K562 (cell line): Measurements from ENCODE around the gene PRPSAP1. TPM values are rescaled to one million over a fixed set of nuclear protein-coding genes. Genes with fewer than 3 reads are reported as not detected.

Experiments
- CAMTA2 ChIP-seq: fragments of 250-450 bp; sonication (Bioruptor Pico); conservative IDR thresholded peaks from 2 replicates; pipeline ENCODE4 v1.5.1; 2022
- CBX1 ChIP-seq: sonication (generic); IDR thresholded peaks from 2 replicates; pipeline ENCODE4 v1.6.1; 2016; ENCODE audit warnings: antibody characterized with exemption, low read depth, mild to moderate bottlenecking
- CBX2 ChIP-seq: fragments of 200-600 bp; sonication (generic); IDR thresholded peaks from one replicate; pipeline ENCODE4 v1.6.1; 2012; ENCODE audit warnings: mild to moderate bottlenecking, low read length, inconsistent platforms; ENCODE audit not compliant: insufficient read depth, poor library complexity, severe bottlenecking
- CBX3 ChIP-seq, 2 experiments: IDR thresholded peaks; 1 replicate in 1 of 2; 2 replicates in 1 of 2; pipeline ENCODE4 v1.6.1; 2012; ENCODE audit warnings: inconsistent platforms in 2 of 2, low read length in 2 of 2, borderline replicate concordance in 1 of 2, control low read depth in 1 of 2
- DACH1 ChIP-seq: fragments of 450-650 bp; IDR thresholded peaks from 2 replicates; pipeline ENCODE4 v1.6.1; 2018; ENCODE audit not compliant: partially characterized antibody
- ELF2 ChIP-seq: fragments of 250-450 bp; sonication (Bioruptor Pico); IDR thresholded peaks from 2 replicates; pipeline ENCODE4 v1.5.0; 2021; ENCODE audit warnings: mild to moderate bottlenecking
- FOXP4 ChIP-seq: sonication (generic); formaldehyde crosslinking; IDR thresholded peaks from 2 replicates; pipeline ENCODE4 v1.8.0; 2022; ENCODE audit warnings: mild to moderate bottlenecking, missing genetic modification reagents, borderline replicate concordance
- GABPA ChIP-seq: fragments of 200-800 bp; sonication (Bioruptor generic); conservative IDR thresholded peaks from 2 replicates; pipeline ENCODE4 v1.6.1; 2016; ENCODE audit warnings: low read depth, missing genetic modification characterization, missing compliant biosample characterization
- HNRNPH1 ChIP-seq: fragments of 200-400 bp; formaldehyde crosslinking; optimal IDR thresholded peaks from 2 replicates; pipeline ENCODE3; 2017; ENCODE audit warnings: low read depth, mild to moderate bottlenecking, low read length, moderate library complexity
- KDM2B ChIP-seq: fragments of 250-450 bp; sonication (Bioruptor Pico); IDR thresholded peaks from 2 replicates; pipeline ENCODE4 v1.8.0; 2021; ENCODE audit warnings: mild to moderate bottlenecking, moderate library complexity
- KDM5B ChIP-seq: fragments of 200-600 bp; sonication (generic); IDR thresholded peaks from 2 replicates; pipeline ENCODE4 v1.6.1; 2012; ENCODE audit warnings: low read depth, mild to moderate bottlenecking, moderate library complexity, low read length, control low read depth, inconsistent platforms; ENCODE audit not compliant: insufficient replicate concordance
- NBN ChIP-seq: fragments of 450-650 bp; IDR thresholded peaks from 2 replicates; pipeline ENCODE4 v1.6.1; 2016; ENCODE audit warnings: low read depth, mild to moderate bottlenecking
- NCOA1 ChIP-seq: fragments of 450-650 bp; IDR thresholded peaks from 2 replicates; pipeline ENCODE4 v1.6.1; 2016; ENCODE audit warnings: low read depth
- NONO ChIP-seq, 2 experiments: fragments of 200-400 bp in 1 of 2; fragments of 450-650 bp in 1 of 2; formaldehyde crosslinking in 1 of 2; IDR thresholded peaks; 2 replicates each; pipeline ENCODE4 v1.6.1; 2017; ENCODE audit warnings: low read depth in 2 of 2, mild to moderate bottlenecking in 2 of 2, moderate library complexity in 2 of 2, low read length in 1 of 2
- PHTF2 ChIP-seq: fragments of 250-450 bp; sonication (Bioruptor Pico); IDR thresholded peaks from 2 replicates; pipeline ENCODE4 v1.5.0; 2021; ENCODE audit warnings: mild to moderate bottlenecking
- PURB ChIP-seq: sonication (generic); formaldehyde crosslinking; IDR thresholded peaks from 2 replicates; pipeline ENCODE4 v1.9.0; 2021; ENCODE audit warnings: low read depth, mild to moderate bottlenecking, missing genetic modification reagents
- RNF2 ChIP-seq: sonication (generic); IDR thresholded peaks from 2 replicates; pipeline ENCODE4 v1.6.1; 2016
- SMARCE1 ChIP-seq: fragments of 450-650 bp; IDR thresholded peaks from 2 replicates; pipeline ENCODE4 v1.7.1; 2016; ENCODE audit warnings: mild to moderate bottlenecking
- SREBF1 ChIP-seq: fragments of 150-350 bp; IDR thresholded peaks from 2 replicates; pipeline ENCODE4 v1.6.1; 2014; ENCODE audit warnings: antibody characterized with exemption, low read depth, low read length, borderline replicate concordance
- TGIF2 ChIP-seq: sonication (generic); formaldehyde crosslinking; IDR thresholded peaks from 2 replicates; pipeline ENCODE4 v1.8.1; 2022; ENCODE audit warnings: mild to moderate bottlenecking, missing genetic modification reagents, moderate library complexity
- THRA ChIP-seq: fragments of 450-650 bp; IDR thresholded peaks from 2 replicates; pipeline ENCODE4 v1.6.1; 2017; ENCODE audit warnings: mild to moderate bottlenecking, moderate library complexity
- ZBTB9 ChIP-seq: fragments of 450-650 bp; formaldehyde crosslinking; IDR thresholded peaks from 2 replicates; pipeline ENCODE4 v1.4.0; 2020; ENCODE audit warnings: mild to moderate bottlenecking, moderate library complexity
- ZNF124 ChIP-seq: sonication (generic); formaldehyde crosslinking; IDR thresholded peaks from 2 replicates; pipeline ENCODE4 v1.8.1; 2022; ENCODE audit warnings: missing genetic modification reagents
- ZNF431 ChIP-seq: sonication (generic); formaldehyde crosslinking; IDR thresholded peaks from 2 replicates; pipeline ENCODE4 v1.8.0; 2022; ENCODE audit warnings: mild to moderate bottlenecking, missing genetic modification reagents
- ZNF57 ChIP-seq: fragments of 450-650 bp; formaldehyde crosslinking; IDR thresholded peaks from 2 replicates; pipeline ENCODE4 v1.4.0; 2020; ENCODE audit warnings: mild to moderate bottlenecking, moderate library complexity
- polyA plus RNA-seq, 8 experiments: library from polyadenylated mRNA; depleted of rRNA in 4 of 8; stranded (reverse) in 5 of 8; unstranded in 3 of 8; fragments of >200 nt; fragmentation: Nextera tagmentation in 2 of 8; fragmentation: Illumina TruSeq in 1 of 8; extraction: Ambion mirVana in 2 of 8; extraction: Trizol in 1 of 8; gene quantifications; 2 replicates each; pipeline versions ENCODE4 v1.2.1 to v1.2.3, GENCODE V29; 2011 to 2014; ENCODE audit warnings: inconsistent platforms in 1 of 8, missing spikeins in 1 of 8
- total RNA-seq, 7 experiments: library from RNA; depleted of rRNA in 6 of 7; stranded (reverse); fragments of >200 nt in 6 of 7; fragmentation: Illumina TruSeq in 2 of 7; extraction: Trizol in 2 of 7; gene quantifications; 2 replicates each; pipeline versions ENCODE4 v1.2.1 to v1.2.3, GENCODE V29; 2011 to 2021; ENCODE audit warnings: low replicate concordance in 1 of 7

Gene PRPSAP1
- total and polyA plus RNA-seq, 9 of the 15 experiments (the other 6 are each of a cell fraction or from before 2014, with no cell fraction given), result 21.9 to 77.1 (median 40.8) TPM

GRCh38 chr17:76384222-76384986, 30.7 kb upstream of the PRPSAP1 start, which contains the start of gene SPHK1 (continued):
- TF ChIP-seq HNRNPH1, result no peak
- no peak for TF ChIP-seq NCOA1
- TF ChIP-seq KDM2B, result no peak
- TF ChIP-seq SMARCE1, result no peak
- TF ChIP-seq FOXP4, result no peak; the same call in 1 of the 2 replicates
- TF ChIP-seq PHTF2 (CRISPR knock-in tag), result no peak
- no peak for TF ChIP-seq SREBF1
- no peak for TF ChIP-seq PURB (CRISPR knock-in tag)
- TF ChIP-seq ZNF124 (CRISPR knock-in tag), result 0 out of 2 replicates have a peak, but pooled peaks have one; percentile 34
- TF ChIP-seq ELF2 (CRISPR knock-in tag), result no peak
- TF ChIP-seq NONO (IDR thresholded peaks at IDR 0.05; ENCODE audit: low read depth in 2 of 2, low read length in 1 of 2), result peak; percentile 30 to 74; a peak in 3 of 4 replicates
- TF ChIP-seq ZBTB9 (CRISPR knock-in tag), result no peak; the same call in 1 of the 2 replicates
- TF ChIP-seq GABPA (tag), result no peak
- no peak for TF ChIP-seq DACH1
- TF ChIP-seq NBN, result no peak
- TF ChIP-seq CBX1, result peak; percentile 70; the same call in 1 of the 2 replicates
- TF ChIP-seq RNF2, result 0 out of 2 replicates have a peak, but pooled peaks have one; percentile 15
- no peak for TF ChIP-seq CBX2
- TF ChIP-seq TGIF2 (CRISPR knock-in tag), result peak; percentile 36; the same call in 1 of the 2 replicates
- TF ChIP-seq THRA, result no peak
- no peak for TF ChIP-seq ZNF57 (CRISPR knock-in tag)
- TF ChIP-seq CAMTA2 (CRISPR knock-in tag), result no peak
- no peak for TF ChIP-seq CBX3 (IDR thresholded peaks at IDR 0.05; ENCODE audit: borderline replicate concordance in 1 of 2, low read length in 2 of 2)
- TF ChIP-seq ZNF431, result 0 out of 2 replicates have a peak, but pooled peaks have one; percentile 2
- TF ChIP-seq KDM5B, result no peak
